Neuron (in vitro differentiated cells): ENCODE measurements around the gene AXDND1.

Experiments
- H2AFZ ChIP-seq: one replicate; pipeline ENCODE4 v1.6.1; 2013; ENCODE audit warnings: low read depth, mild to moderate bottlenecking, inconsistent platforms, low read length, moderate library complexity
- H3K27me3 ChIP-seq: one replicate; pipeline ENCODE4 v1.6.1; 2013; ENCODE audit warnings: low read length; ENCODE audit not compliant: insufficient read depth
- H3K36me3 ChIP-seq: one replicate; pipeline ENCODE4 v1.6.1; 2013; ENCODE audit warnings: low read length; ENCODE audit not compliant: insufficient read depth
- H3K4me1 ChIP-seq: one replicate; pipeline ENCODE4 v1.6.1; 2013; ENCODE audit warnings: low read length; ENCODE audit not compliant: insufficient read depth
- H3K4me3 ChIP-seq: 2 replicates; pipeline ENCODE4 v1.5.1; 2013; ENCODE audit warnings: mild to moderate bottlenecking, low read length, moderate library complexity
- H3K9me3 ChIP-seq: one replicate; pipeline ENCODE4 v1.6.1; 2013; ENCODE audit warnings: low read length

Gene AXDND1

GRCh38 chr1:179365342-179366092, at the start of gene AXDND1:
TSS of gene AXDND1 (plus strand) at chr1:179365971. CDS start at chr1:179366510, 539 bp downstream.
- Histone ChIP-seq H2AFZ (peak within 1 kb of the TSS; percentile 94), H3K36me3 (no peaks in the 10 kb centered on the region), H3K27me3 (no peaks in the 10 kb centered on the region), H3K9me3 (no peaks in the 10 kb centered on the region), H3K4me3 (peak within 1 kb of the TSS; percentile 85), H3K4me1 (peaks cover 3% of the 10 kb centered on the region)

GRCh38 chr1:179318491-179318890, 47.3 kb upstream of the AXDND1 start:
- Histone ChIP-seq H3K4me1 (peaks cover 5% of the 10 kb centered on the region), H3K27me3 (no peaks in the 10 kb centered on the region), H3K4me3 (no peak overlapping the region), H3K36me3 (peaks cover under 1% of the 10 kb centered on the region), H3K9me3 (peaks cover 3% of the 10 kb centered on the region), H2AFZ (no peak overlapping the region)

- Histone ChIP-seq H3K27me3 (no peaks in the 10 kb centered on the region), H3K36me3 (peaks cover 8% of the 10 kb centered on the region), H3K4me1 (peaks cover 5% of the 10 kb centered on the region)
Observed at GRCh38 chr1:179321533-179322216, 44.1 kb upstream of the AXDND1 start.

GRCh38 chr1:179322557-179322956, 43.2 kb upstream of the AXDND1 start:
- no peak overlapping the region for H2AFZ ChIP-seq
- H3K27me3 ChIP-seq: no peaks in the 10 kb centered on the region
- H3K9me3 ChIP-seq: peaks cover 3% of the 10 kb centered on the region
- H3K4me3 ChIP-seq: no peak overlapping the region
- H3K4me1 ChIP-seq: peaks cover 5% of the 10 kb centered on the region
- peaks cover 8% of the 10 kb centered on the region for H3K36me3 ChIP-seq

More at GRCh38 chr1:179321533-179322216, 44.1 kb upstream of the AXDND1 start:
- Histone ChIP-seq H3K4me3 (no peak overlapping the region), H3K9me3 (peaks cover 3% of the 10 kb centered on the region), H2AFZ (no peak overlapping the region)

- H3K4me1 ChIP-seq: peaks cover 5% of the 10 kb centered on the region
- H3K9me3 ChIP-seq: peaks cover 3% of the 10 kb centered on the region
- H3K27me3 ChIP-seq: no peaks in the 10 kb centered on the region
- H3K4me3 ChIP-seq: no peak overlapping the region
- peaks cover 8% of the 10 kb centered on the region for H3K36me3 ChIP-seq
- H2AFZ ChIP-seq: no peak overlapping the region
Observed at GRCh38 chr1:179323436-179323835, 42.3 kb upstream of the AXDND1 start.

- Histone ChIP-seq H2AFZ (no peak overlapping the region), H3K4me1 (no peaks in the 10 kb centered on the region), H3K4me3 (no peak overlapping the region), H3K27me3 (no peaks in the 10 kb centered on the region), H3K9me3 (peaks cover 3% of the 10 kb centered on the region), H3K36me3 (peaks cover 8% of the 10 kb centered on the region)
Observed at GRCh38 chr1:179325836-179326235, 39.9 kb upstream of the AXDND1 start.

- Histone ChIP-seq H3K4me1 (no peaks in the 10 kb centered on the region), H3K9me3 (peaks cover 3% of the 10 kb centered on the region), H3K4me3 (no peak overlapping the region), H2AFZ (no peak overlapping the region), H3K27me3 (no peaks in the 10 kb centered on the region), H3K36me3 (peaks cover 8% of the 10 kb centered on the region)
Observed at GRCh38 chr1:179326746-179327145, 39.0 kb upstream of the AXDND1 start.

- no peak overlapping the region for H2AFZ ChIP-seq
- no peaks in the 10 kb centered on the region for H3K4me1 ChIP-seq
- H3K4me3 ChIP-seq: no peak overlapping the region
- H3K9me3 ChIP-seq: peaks cover 3% of the 10 kb centered on the region
- H3K36me3 ChIP-seq: peaks cover 8% of the 10 kb centered on the region
- no peaks in the 10 kb centered on the region for H3K27me3 ChIP-seq
Observed at GRCh38 chr1:179327196-179327595, 38.6 kb upstream of the AXDND1 start.

GRCh38 chr1:179327679-179328078, 38.1 kb upstream of the AXDND1 start:
- Histone ChIP-seq H3K27me3 (no peaks in the 10 kb centered on the region), H3K9me3 (peaks cover 3% of the 10 kb centered on the region), H2AFZ (no peak overlapping the region), H3K36me3 (peaks cover 8% of the 10 kb centered on the region), H3K4me3 (no peak overlapping the region), H3K4me1 (no peaks in the 10 kb centered on the region)

- H3K27me3 ChIP-seq: no peaks in the 10 kb centered on the region
- peaks cover 3% of the 10 kb centered on the region for H3K9me3 ChIP-seq
- no peaks in the 10 kb centered on the region for H3K4me1 ChIP-seq
- H3K4me3 ChIP-seq: no peak overlapping the region
- H2AFZ ChIP-seq: no peak overlapping the region
- no peaks in the 10 kb centered on the region for H3K36me3 ChIP-seq
Observed at GRCh38 chr1:179329862-179330261, 35.9 kb upstream of the AXDND1 start.

GRCh38 chr1:179334440-179334839, 31.3 kb upstream of the AXDND1 start:
- H3K36me3 ChIP-seq: peaks cover 6% of the 10 kb centered on the region
- H3K4me1 ChIP-seq: no peaks in the 10 kb centered on the region
- H3K4me3 ChIP-seq: no peak overlapping the region
- H3K9me3 ChIP-seq: peaks cover 3% of the 10 kb centered on the region
- no peaks in the 10 kb centered on the region for H3K27me3 ChIP-seq
- no peak overlapping the region for H2AFZ ChIP-seq

GRCh38 chr1:179337288-179337687, 28.5 kb upstream of the AXDND1 start:
- H2AFZ ChIP-seq: no peak overlapping the region
- H3K4me3 ChIP-seq: no peak overlapping the region
- H3K27me3 ChIP-seq: no peaks in the 10 kb centered on the region
- no peaks in the 10 kb centered on the region for H3K4me1 ChIP-seq
- peaks cover 12% of the 10 kb centered on the region for H3K36me3 ChIP-seq
- no peaks in the 10 kb centered on the region for H3K9me3 ChIP-seq

GRCh38 chr1:179337942-179338560, 27.7 kb upstream of the AXDND1 start:
- H3K27me3 ChIP-seq: no peaks in the 10 kb centered on the region
- peaks cover 12% of the 10 kb centered on the region for H3K36me3 ChIP-seq
- no peak overlapping the region for H2AFZ ChIP-seq
- no peaks in the 10 kb centered on the region for H3K9me3 ChIP-seq
- H3K4me3 ChIP-seq: no peak overlapping the region
- no peaks in the 10 kb centered on the region for H3K4me1 ChIP-seq
